ENCODE data around the gene SH3TC1. TPM values are rescaled to one million over a fixed set of nuclear protein-coding genes. Genes with fewer than 3 reads are reported as not detected.

The SH3TC1 gene
- total and polyA plus RNA-seq, 2 of the 13 experiments (the other 11 are each of a cell fraction or from before 2014, with no cell fraction given), result 14.9 to 21.8 TPM

DNA sequence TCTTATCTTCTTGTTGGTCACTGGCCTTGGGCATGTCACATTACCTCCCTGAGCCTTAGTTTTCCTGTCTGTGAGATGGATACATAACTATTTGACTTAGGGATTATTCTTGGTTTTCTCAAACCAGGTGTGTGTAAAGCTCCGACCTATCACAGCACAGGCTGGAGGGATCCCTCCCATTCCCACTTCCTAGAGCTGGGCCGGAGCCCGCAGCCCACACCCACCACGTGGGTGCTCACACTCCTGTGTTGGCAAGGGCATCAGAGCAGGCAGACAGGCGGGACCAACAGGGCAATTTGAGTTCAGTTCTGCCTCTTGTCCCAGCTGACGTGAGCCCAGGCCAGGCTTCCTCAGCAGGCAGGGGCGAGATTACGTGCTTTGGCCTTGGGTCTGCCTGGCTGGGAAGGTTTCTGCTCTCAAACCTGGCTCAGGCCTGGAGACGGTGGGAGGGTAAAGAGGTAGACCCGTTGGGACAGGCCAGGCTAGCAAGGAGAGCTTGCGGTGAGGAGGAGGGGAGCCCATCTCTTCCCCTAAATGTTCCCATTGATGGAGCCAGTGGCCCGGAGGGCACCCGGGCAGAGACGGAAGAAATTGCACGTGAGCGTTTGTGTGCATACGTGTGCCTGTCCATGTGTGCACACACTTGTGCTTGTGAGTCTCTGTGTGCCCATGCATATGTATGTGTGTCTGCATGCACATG, 734 bp upstream of the SH3TC1 start (continued):
- no peak for TF ChIP-seq EP300 (IDR thresholded peaks at IDR 0.05; ENCODE audit: low read depth in 2 of 2, low read length in 2 of 2)
- no peak for TF ChIP-seq EP300 (CRISPR knock-in tag; IDR thresholded peaks at IDR 0.05; ENCODE audit: borderline replicate concordance)
- no peak for TF ChIP-seq ETS1 (CRISPR knock-in tag; IDR thresholded peaks at IDR 0.05)
- no peak for TF ChIP-seq ZMAT3 (CRISPR knock-in tag; conservative IDR thresholded peaks at IDR 0.05)
- TF ChIP-seq PRPF4 (IDR thresholded peaks at IDR 0.05; ENCODE audit: low read depth, low read length, poor library complexity, severe bottlenecking), result no peak
- TF ChIP-seq POGZ (CRISPR knock-in tag; IDR thresholded peaks at IDR 0.05), result peak; percentile 3; the same call in 1 of the 2 replicates
- TF ChIP-seq AGO1 (IDR thresholded peaks at IDR 0.05; ENCODE audit: low read depth, low read length, poor library complexity, severe bottlenecking), result no peak
- no peak for TF ChIP-seq KAT2B (IDR thresholded peaks at IDR 0.05; ENCODE audit: borderline replicate concordance, low read depth, low read length)
- TF ChIP-seq ZNF709 (CRISPR knock-in tag; IDR thresholded peaks at IDR 0.05), result no peak
- no peak for TF ChIP-seq ZNF652 (CRISPR knock-in tag; IDR thresholded peaks at IDR 0.05; ENCODE audit: borderline replicate concordance, low read depth)
- TF ChIP-seq ZNF317 (CRISPR knock-in tag; IDR thresholded peaks at IDR 0.05), result peak; percentile 13
- TF ChIP-seq RFX5 (IDR thresholded peaks at IDR 0.05; ENCODE audit: low read depth, low read length), result no peak
- no peak for TF ChIP-seq FOXO1 (CRISPR knock-in tag; IDR thresholded peaks at IDR 0.05)
- TF ChIP-seq MIER3 (CRISPR knock-in tag; IDR thresholded peaks at IDR 0.05; ENCODE audit: borderline replicate concordance), result no peak
- TF ChIP-seq ZBTB7A (CRISPR knock-in tag; IDR thresholded peaks at IDR 0.05), result no peak
- no peak for TF ChIP-seq SAFB2 (CRISPR knock-in tag; IDR thresholded peaks at IDR 0.05; ENCODE audit: borderline replicate concordance, low read depth)
- TF ChIP-seq IRX3 (CRISPR knock-in tag; IDR thresholded peaks at IDR 0.05; ENCODE audit: borderline replicate concordance, low read depth), result no peak
- TF ChIP-seq, protein P1, sequence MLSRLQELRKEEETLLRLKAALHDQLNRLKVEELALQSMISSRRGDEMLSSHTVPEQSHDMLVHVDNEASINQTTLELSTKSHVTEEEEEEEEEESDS (CRISPR knock-in tag; IDR thresholded peaks at IDR 0.05; ENCODE audit: borderline replicate concordance), result no peak
- peak; percentile 5; the same call in 1 of the 2 replicates for TF ChIP-seq ZMYM2 (CRISPR knock-in tag; IDR thresholded peaks at IDR 0.05)
- no peak for TF ChIP-seq ZNF414 (CRISPR knock-in tag; IDR thresholded peaks at IDR 0.05)
- no peak for TF ChIP-seq TP53 (CRISPR knock-in tag; conservative IDR thresholded peaks at IDR 0.05)
- TF ChIP-seq PHF21A (CRISPR knock-in tag; IDR thresholded peaks at IDR 0.05), result no peak
- TF ChIP-seq, protein P2, sequence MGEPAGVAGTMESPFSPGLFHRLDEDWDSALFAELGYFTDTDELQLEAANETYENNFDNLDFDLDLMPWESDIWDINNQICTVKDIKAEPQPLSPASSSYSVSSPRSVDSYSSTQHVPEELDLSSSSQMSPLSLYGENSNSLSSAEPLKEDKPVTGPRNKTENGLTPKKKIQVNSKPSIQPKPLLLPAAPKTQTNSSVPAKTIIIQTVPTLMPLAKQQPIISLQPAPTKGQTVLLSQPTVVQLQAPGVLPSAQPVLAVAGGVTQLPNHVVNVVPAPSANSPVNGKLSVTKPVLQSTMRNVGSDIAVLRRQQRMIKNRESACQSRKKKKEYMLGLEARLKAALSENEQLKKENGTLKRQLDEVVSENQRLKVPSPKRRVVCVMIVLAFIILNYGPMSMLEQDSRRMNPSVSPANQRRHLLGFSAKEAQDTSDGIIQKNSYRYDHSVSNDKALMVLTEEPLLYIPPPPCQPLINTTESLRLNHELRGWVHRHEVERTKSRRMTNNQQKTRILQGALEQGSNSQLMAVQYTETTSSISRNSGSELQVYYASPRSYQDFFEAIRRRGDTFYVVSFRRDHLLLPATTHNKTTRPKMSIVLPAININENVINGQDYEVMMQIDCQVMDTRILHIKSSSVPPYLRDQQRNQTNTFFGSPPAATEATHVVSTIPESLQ (CRISPR knock-in tag; conservative IDR thresholded peaks at IDR 0.05), result no peak

Data from HepG2 (cell line).